ENCODE data around the gene FAM200C. TPM values are rescaled to one million over a fixed set of nuclear protein-coding genes. Genes with fewer than 3 reads are reported as not detected.
"Not testable (repeated sequence)": the region's sequence is repeated elsewhere in the genome, so short reads cannot be mapped to it uniquely, and the experiment has no call there.

FAM200C gene
- polyA plus RNA-seq, 4 donors = 0.27 to 4.9 (median 1.6) TPM

GRCh38 chr5:160441311-160441781, 41.5 kb upstream of the FAM200C start:
- Histone ChIP-seq H3K4me1 (ENCODE audit: control insufficient read depth in 3 of 3, insufficient read depth in 2 of 3, low read depth in 1 of 3, low read length in 2 of 3) (peaks cover 0 to 5% (median 0%) of the 10 kb centered on the region in 3 donors), H3K36me3 (ENCODE audit: control insufficient read depth in 3 of 3, insufficient read depth in 2 of 3, low read depth in 1 of 3, low read length in 3 of 3) (no peaks in the 10 kb centered on the region), H3K4me3 (ENCODE audit: low read depth in 1 of 3, low read length in 3 of 3) (no peak overlapping the region), H3K27me3 (ENCODE audit: control insufficient read depth in 3 of 3, insufficient read depth in 3 of 3, low read length in 3 of 3) (no peaks in the 10 kb centered on the region), H3K27ac (ENCODE audit: low read depth in 1 of 3, low read length in 2 of 3) (no peak overlapping the region), H3K9me3 (ENCODE audit: control insufficient read depth in 2 of 2, insufficient read depth in 1 of 2, low read depth in 1 of 2, low read length in 1 of 2) (no peaks in the 10 kb centered on the region)
- 32 to 55% (median 33%) methylated on average over 1 of the region's 1 CpG for WGBS, 3 donors
- no peak for DNase-seq
- no peak for FAIRE-seq

GRCh38 chr5:160439205-160439600, 39.3 kb upstream of the FAM200C start:
- peak overlapping the region in 2 of 3 donors; percentile 35 to 51 for H3K4me3 ChIP-seq (ENCODE audit: low read depth in 1 of 3, low read length in 3 of 3)
- DNase-seq (peak; percentile 86 to 95), FAIRE-seq (no peak)

GRCh38 chr5:160438316-160439204, 38.7 kb upstream of the FAM200C start:
- Histone ChIP-seq H3K4me1 (ENCODE audit: control insufficient read depth in 3 of 3, insufficient read depth in 2 of 3, low read depth in 1 of 3, low read length in 2 of 3) (peaks cover 0 to 7% (median 0%) of the 10 kb centered on the region in 3 donors), H3K27ac (ENCODE audit: low read depth in 1 of 3, low read length in 2 of 3) (peak overlapping the region; percentile 18 to 74 (median 43)), H3K27me3 (ENCODE audit: control insufficient read depth in 3 of 3, insufficient read depth in 3 of 3, low read length in 3 of 3) (no peaks in the 10 kb centered on the region), H3K9me3 (ENCODE audit: control insufficient read depth in 2 of 2, insufficient read depth in 1 of 2, low read depth in 1 of 2, low read length in 1 of 2) (no peaks in the 10 kb centered on the region), H3K36me3 (ENCODE audit: control insufficient read depth in 3 of 3, insufficient read depth in 2 of 3, low read depth in 1 of 3, low read length in 3 of 3) (no peaks in the 10 kb centered on the region), H3K4me3 (ENCODE audit: low read depth in 1 of 3, low read length in 3 of 3) (peak overlapping the region in 2 of 3 donors; percentile 35 to 51)
- no peak for FAIRE-seq
- DNase-seq = peak; percentile 83 to 86
- WGBS, 3 donors = 1 to 2% (median 1%) methylated on average over 18 of the region's 18 CpGs

More at GRCh38 chr5:160439205-160439600, 39.3 kb upstream of the FAM200C start:
- no peaks in the 10 kb centered on the region for H3K36me3 ChIP-seq (ENCODE audit: control insufficient read depth in 3 of 3, insufficient read depth in 2 of 3, low read depth in 1 of 3, low read length in 3 of 3)
- peaks cover 0 to 5% (median 0%) of the 10 kb centered on the region in 3 donors for H3K4me1 ChIP-seq (ENCODE audit: control insufficient read depth in 3 of 3, insufficient read depth in 2 of 3, low read depth in 1 of 3, low read length in 2 of 3)
- H3K27me3 ChIP-seq (ENCODE audit: control insufficient read depth in 3 of 3, insufficient read depth in 3 of 3, low read length in 3 of 3) = no peaks in the 10 kb centered on the region
- peak overlapping the region; percentile 18 to 74 (median 43) for H3K27ac ChIP-seq (ENCODE audit: low read depth in 1 of 3, low read length in 2 of 3)
- no peaks in the 10 kb centered on the region for H3K9me3 ChIP-seq (ENCODE audit: control insufficient read depth in 2 of 2, insufficient read depth in 1 of 2, low read depth in 1 of 2, low read length in 1 of 2)
- WGBS, 3 donors = 0 to 1% (median 0%) methylated on average over 11 of the region's 11 CpGs

- no peak overlapping the region for H3K4me3 ChIP-seq (ENCODE audit: low read depth in 1 of 3, low read length in 3 of 3)
- FAIRE-seq = no peak
Observed at GRCh38 chr5:160437271-160437670, 37.4 kb upstream of the FAM200C start.

GRCh38 chr5:160436661-160437060, 36.8 kb upstream of the FAM200C start:
- H3K27ac ChIP-seq (ENCODE audit: low read depth in 1 of 3, low read length in 2 of 3); H3K36me3 ChIP-seq (ENCODE audit: control insufficient read depth in 3 of 3, insufficient read depth in 2 of 3, low read depth in 1 of 3, low read length in 3 of 3); H3K27me3 ChIP-seq (ENCODE audit: control insufficient read depth in 3 of 3, insufficient read depth in 3 of 3, low read length in 3 of 3); H3K9me3 ChIP-seq (ENCODE audit: control insufficient read depth in 2 of 2, insufficient read depth in 1 of 2, low read depth in 1 of 2, low read length in 1 of 2); H3K4me1 ChIP-seq (ENCODE audit: control insufficient read depth in 3 of 3, insufficient read depth in 2 of 3, low read depth in 1 of 3, low read length in 2 of 3); FAIRE-seq; DNase-seq; H3K4me3 ChIP-seq (ENCODE audit: low read depth in 1 of 3, low read length in 3 of 3): not testable (repeated sequence)
- 41 to 53% (median 50%) methylated on average over 6 of the region's 6 CpGs for WGBS, 3 donors

More at GRCh38 chr5:160437271-160437670, 37.4 kb upstream of the FAM200C start:
- H3K36me3 ChIP-seq (ENCODE audit: control insufficient read depth in 3 of 3, insufficient read depth in 2 of 3, low read depth in 1 of 3, low read length in 3 of 3) = no peaks in the 10 kb centered on the region
- no peak overlapping the region for H3K27ac ChIP-seq (ENCODE audit: low read depth in 1 of 3, low read length in 2 of 3)
- no peak for DNase-seq
- H3K4me1 ChIP-seq (ENCODE audit: control insufficient read depth in 3 of 3, insufficient read depth in 2 of 3, low read depth in 1 of 3, low read length in 2 of 3) = peaks cover 0 to 9% (median 0%) of the 10 kb centered on the region in 3 donors
- no peaks in the 10 kb centered on the region for H3K9me3 ChIP-seq (ENCODE audit: control insufficient read depth in 2 of 2, insufficient read depth in 1 of 2, low read depth in 1 of 2, low read length in 1 of 2)
- H3K27me3 ChIP-seq (ENCODE audit: control insufficient read depth in 3 of 3, insufficient read depth in 3 of 3, low read length in 3 of 3) = no peaks in the 10 kb centered on the region

GRCh38 chr5:160436017-160436416, 36.2 kb upstream of the FAM200C start:
- peaks cover 0 to 9% (median 0%) of the 10 kb centered on the region in 3 donors for H3K4me1 ChIP-seq (ENCODE audit: control insufficient read depth in 3 of 3, insufficient read depth in 2 of 3, low read depth in 1 of 3, low read length in 2 of 3)
- no peak for DNase-seq
- no peaks in the 10 kb centered on the region for H3K27me3 ChIP-seq (ENCODE audit: control insufficient read depth in 3 of 3, insufficient read depth in 3 of 3, low read length in 3 of 3)
- no peak for FAIRE-seq
- H3K9me3 ChIP-seq (ENCODE audit: control insufficient read depth in 2 of 2, insufficient read depth in 1 of 2, low read depth in 1 of 2, low read length in 1 of 2) = no peaks in the 10 kb centered on the region
- 80 to 90% (median 87%) methylated on average over 4 of the region's 4 CpGs for WGBS, 3 donors
- no peak overlapping the region for H3K4me3 ChIP-seq (ENCODE audit: low read depth in 1 of 3, low read length in 3 of 3)
- no peaks in the 10 kb centered on the region for H3K36me3 ChIP-seq (ENCODE audit: control insufficient read depth in 3 of 3, insufficient read depth in 2 of 3, low read depth in 1 of 3, low read length in 3 of 3)
- H3K27ac ChIP-seq (ENCODE audit: low read depth in 1 of 3, low read length in 2 of 3) = no peak overlapping the region

- H3K4me3 ChIP-seq (ENCODE audit: low read depth in 1 of 3, low read length in 3 of 3) = no peak overlapping the region
- no peak for DNase-seq
- no peaks in the 10 kb centered on the region for H3K27me3 ChIP-seq (ENCODE audit: control insufficient read depth in 3 of 3, insufficient read depth in 3 of 3, low read length in 3 of 3)
- no peak for FAIRE-seq
- 78 to 83% (median 80%) methylated on average over 1 of the region's 1 CpG for WGBS, 3 donors
- H3K27ac ChIP-seq (ENCODE audit: low read depth in 1 of 3, low read length in 2 of 3) = no peak overlapping the region
- no peaks in the 10 kb centered on the region for H3K9me3 ChIP-seq (ENCODE audit: control insufficient read depth in 2 of 2, insufficient read depth in 1 of 2, low read depth in 1 of 2, low read length in 1 of 2)
- no peaks in the 10 kb centered on the region for H3K36me3 ChIP-seq (ENCODE audit: control insufficient read depth in 3 of 3, insufficient read depth in 2 of 3, low read depth in 1 of 3, low read length in 3 of 3)
- H3K4me1 ChIP-seq (ENCODE audit: control insufficient read depth in 3 of 3, insufficient read depth in 2 of 3, low read depth in 1 of 3, low read length in 2 of 3) = peaks cover 0 to 9% (median 0%) of the 10 kb centered on the region in 3 donors
Observed at GRCh38 chr5:160435532-160435931, 35.7 kb upstream of the FAM200C start.

- H3K4me3 ChIP-seq (ENCODE audit: low read depth in 1 of 3, low read length in 3 of 3) = no peak overlapping the region
- H3K27ac ChIP-seq (ENCODE audit: low read depth in 1 of 3, low read length in 2 of 3) = no peak overlapping the region
- peaks cover 0 to 9% (median 0%) of the 10 kb centered on the region in 3 donors for H3K4me1 ChIP-seq (ENCODE audit: control insufficient read depth in 3 of 3, insufficient read depth in 2 of 3, low read depth in 1 of 3, low read length in 2 of 3)
- FAIRE-seq = no peak
- H3K36me3 ChIP-seq (ENCODE audit: control insufficient read depth in 3 of 3, insufficient read depth in 2 of 3, low read depth in 1 of 3, low read length in 3 of 3) = no peaks in the 10 kb centered on the region
- no peaks in the 10 kb centered on the region for H3K9me3 ChIP-seq (ENCODE audit: control insufficient read depth in 2 of 2, insufficient read depth in 1 of 2, low read depth in 1 of 2, low read length in 1 of 2)
- peak in 1 of 2 donors; percentile 49 for DNase-seq
- WGBS, 3 donors = 70 to 90% (median 89%) methylated on average over 9 of the region's 9 CpGs
- no peaks in the 10 kb centered on the region for H3K27me3 ChIP-seq (ENCODE audit: control insufficient read depth in 3 of 3, insufficient read depth in 3 of 3, low read length in 3 of 3)
Observed at GRCh38 chr5:160434022-160434531, 34.2 kb upstream of the FAM200C start.
